Measurements from ENCODE around the gene NSF. TPM values are rescaled to one million over a fixed set of nuclear protein-coding genes. Genes with fewer than 3 reads are reported as not detected.
"Not testable (repeated sequence)": the region's sequence is repeated elsewhere in the genome, so short reads cannot be mapped to it uniquely, and the experiment has no call there.

The NSF gene
- total RNA-seq, 1 donor from 2014 or later = 57.0 TPM

- H3K27ac Mint-ChIP-seq (ENCODE audit: unreplicated experiment); H3K4me3 Mint-ChIP-seq (ENCODE audit: unreplicated experiment); H3K36me3 Mint-ChIP-seq (ENCODE audit: unreplicated experiment); DNase-seq; H3K9me3 Mint-ChIP-seq (ENCODE audit: unreplicated experiment); H3K27me3 Mint-ChIP-seq (ENCODE audit: unreplicated experiment); H3K4me1 Mint-ChIP-seq (ENCODE audit: low read depth, unreplicated experiment): not testable (repeated sequence)
Measured at GRCh38 chr17:46677819-46678218, 87.3 kb downstream of the NSF start.

- H3K9me3 Mint-ChIP-seq (ENCODE audit: unreplicated experiment); DNase-seq; H3K36me3 Mint-ChIP-seq (ENCODE audit: unreplicated experiment); H3K4me3 Mint-ChIP-seq (ENCODE audit: unreplicated experiment); H3K27ac Mint-ChIP-seq (ENCODE audit: unreplicated experiment); H3K4me1 Mint-ChIP-seq (ENCODE audit: low read depth, unreplicated experiment); H3K27me3 Mint-ChIP-seq (ENCODE audit: unreplicated experiment): not testable (repeated sequence)
Measured at GRCh38 chr17:46683653-46684052, 93.2 kb downstream of the NSF start.

GRCh38 chr17:46685284-46685683, 94.8 kb downstream of the NSF start:
- H3K4me3 Mint-ChIP-seq (ENCODE audit: unreplicated experiment); DNase-seq; H3K27me3 Mint-ChIP-seq (ENCODE audit: unreplicated experiment); H3K36me3 Mint-ChIP-seq (ENCODE audit: unreplicated experiment); H3K27ac Mint-ChIP-seq (ENCODE audit: unreplicated experiment); H3K4me1 Mint-ChIP-seq (ENCODE audit: low read depth, unreplicated experiment); H3K9me3 Mint-ChIP-seq (ENCODE audit: unreplicated experiment): not testable (repeated sequence)

- H3K4me1 Mint-ChIP-seq (ENCODE audit: low read depth, unreplicated experiment); DNase-seq; H3K4me3 Mint-ChIP-seq (ENCODE audit: unreplicated experiment); H3K27me3 Mint-ChIP-seq (ENCODE audit: unreplicated experiment); H3K36me3 Mint-ChIP-seq (ENCODE audit: unreplicated experiment); H3K27ac Mint-ChIP-seq (ENCODE audit: unreplicated experiment); H3K9me3 Mint-ChIP-seq (ENCODE audit: unreplicated experiment): not testable (repeated sequence)
Measured at GRCh38 chr17:46692196-46692595, 101.7 kb downstream of the NSF start.

- H3K27me3 Mint-ChIP-seq (ENCODE audit: unreplicated experiment); H3K36me3 Mint-ChIP-seq (ENCODE audit: unreplicated experiment); H3K4me1 Mint-ChIP-seq (ENCODE audit: low read depth, unreplicated experiment); H3K4me3 Mint-ChIP-seq (ENCODE audit: unreplicated experiment); H3K27ac Mint-ChIP-seq (ENCODE audit: unreplicated experiment); DNase-seq; H3K9me3 Mint-ChIP-seq (ENCODE audit: unreplicated experiment): not testable (repeated sequence)
Measured at GRCh38 chr17:46693283-46693682, 102.8 kb downstream of the NSF start.

GRCh38 chr17:46696522-46696921, 106.1 kb downstream of the NSF start:
- DNase-seq; H3K4me1 Mint-ChIP-seq (ENCODE audit: low read depth, unreplicated experiment); H3K36me3 Mint-ChIP-seq (ENCODE audit: unreplicated experiment); H3K9me3 Mint-ChIP-seq (ENCODE audit: unreplicated experiment); H3K27me3 Mint-ChIP-seq (ENCODE audit: unreplicated experiment); H3K27ac Mint-ChIP-seq (ENCODE audit: unreplicated experiment); H3K4me3 Mint-ChIP-seq (ENCODE audit: unreplicated experiment): not testable (repeated sequence)

- H3K27me3 Mint-ChIP-seq (ENCODE audit: unreplicated experiment); H3K36me3 Mint-ChIP-seq (ENCODE audit: unreplicated experiment); H3K9me3 Mint-ChIP-seq (ENCODE audit: unreplicated experiment); H3K27ac Mint-ChIP-seq (ENCODE audit: unreplicated experiment); H3K4me3 Mint-ChIP-seq (ENCODE audit: unreplicated experiment); DNase-seq; H3K4me1 Mint-ChIP-seq (ENCODE audit: low read depth, unreplicated experiment): not testable (repeated sequence)
Measured at GRCh38 chr17:46699014-46699413, 108.5 kb downstream of the NSF start.

- Mint-ChIP-seq H3K9me3 (ENCODE audit: unreplicated experiment) (no peaks in the 10 kb centered on the region), H3K4me1 (ENCODE audit: low read depth, unreplicated experiment) (no peaks in the 10 kb centered on the region), H3K27ac (ENCODE audit: unreplicated experiment) (no peak overlapping the region), H3K4me3 (ENCODE audit: unreplicated experiment) (no peak overlapping the region), H3K27me3 (ENCODE audit: unreplicated experiment) (peaks cover 2% of the 10 kb centered on the region), H3K36me3 (ENCODE audit: unreplicated experiment) (no peaks in the 10 kb centered on the region)
- DNase-seq = no peak
- TF ChIP-seq CTCF (IDR thresholded peaks at IDR 0.05; ENCODE audit: partially characterized antibody, unreplicated experiment) = no peak
Measured at GRCh38 chr17:46717999-46718398, 127.5 kb downstream of the NSF start.

GRCh38 chr17:46719891-46720290, 129.4 kb downstream of the NSF start:
- H3K36me3 Mint-ChIP-seq (ENCODE audit: unreplicated experiment) = no peaks in the 10 kb centered on the region
- H3K27ac Mint-ChIP-seq (ENCODE audit: unreplicated experiment) = no peak overlapping the region
- no peaks in the 10 kb centered on the region for H3K4me1 Mint-ChIP-seq (ENCODE audit: low read depth, unreplicated experiment)
- peaks cover 2% of the 10 kb centered on the region for H3K27me3 Mint-ChIP-seq (ENCODE audit: unreplicated experiment)
- no peak overlapping the region for H3K4me3 Mint-ChIP-seq (ENCODE audit: unreplicated experiment)
- no peak for DNase-seq
- no peak for TF ChIP-seq CTCF (IDR thresholded peaks at IDR 0.05; ENCODE audit: partially characterized antibody, unreplicated experiment)
- no peaks in the 10 kb centered on the region for H3K9me3 Mint-ChIP-seq (ENCODE audit: unreplicated experiment)

Data from glutamatergic neuron (in vitro differentiated cells).